GM12872 (cell line): ENCODE measurements around the gene KSR2.

Experiments used
- CTCF ChIP-seq: IDR thresholded peaks from 3 replicates; pipeline ENCODE4 v1.5.1; 2011; ENCODE audit warnings: low read depth, mild to moderate bottlenecking, low read length, moderate library complexity; ENCODE audit not compliant: insufficient read depth

The KSR2 gene

DNA sequence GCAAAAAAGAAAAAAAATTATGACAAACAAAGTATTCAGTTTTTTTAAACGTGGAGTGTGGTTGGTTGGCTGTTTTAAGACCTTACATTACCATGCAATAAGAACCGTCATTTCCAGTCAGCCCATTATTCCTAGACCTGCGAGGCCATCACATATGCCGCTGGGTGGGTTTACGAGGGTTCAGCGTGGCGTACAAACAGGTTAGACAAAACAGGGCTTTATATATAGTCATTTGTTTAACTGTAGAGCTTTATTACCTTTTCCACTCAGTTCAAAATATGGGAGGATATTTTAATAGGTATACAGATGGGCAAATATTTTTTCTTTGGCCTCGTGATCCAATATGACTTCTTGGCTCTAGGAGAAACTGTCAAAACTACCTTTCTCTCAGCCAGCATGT lies 67.2 kb downstream of the KSR2 start:
- no peak for TF ChIP-seq CTCF

GRCh38 chr12:117900561-117900960 lies 68.2 kb downstream of the KSR2 start:
- no peak for TF ChIP-seq CTCF

DNA sequence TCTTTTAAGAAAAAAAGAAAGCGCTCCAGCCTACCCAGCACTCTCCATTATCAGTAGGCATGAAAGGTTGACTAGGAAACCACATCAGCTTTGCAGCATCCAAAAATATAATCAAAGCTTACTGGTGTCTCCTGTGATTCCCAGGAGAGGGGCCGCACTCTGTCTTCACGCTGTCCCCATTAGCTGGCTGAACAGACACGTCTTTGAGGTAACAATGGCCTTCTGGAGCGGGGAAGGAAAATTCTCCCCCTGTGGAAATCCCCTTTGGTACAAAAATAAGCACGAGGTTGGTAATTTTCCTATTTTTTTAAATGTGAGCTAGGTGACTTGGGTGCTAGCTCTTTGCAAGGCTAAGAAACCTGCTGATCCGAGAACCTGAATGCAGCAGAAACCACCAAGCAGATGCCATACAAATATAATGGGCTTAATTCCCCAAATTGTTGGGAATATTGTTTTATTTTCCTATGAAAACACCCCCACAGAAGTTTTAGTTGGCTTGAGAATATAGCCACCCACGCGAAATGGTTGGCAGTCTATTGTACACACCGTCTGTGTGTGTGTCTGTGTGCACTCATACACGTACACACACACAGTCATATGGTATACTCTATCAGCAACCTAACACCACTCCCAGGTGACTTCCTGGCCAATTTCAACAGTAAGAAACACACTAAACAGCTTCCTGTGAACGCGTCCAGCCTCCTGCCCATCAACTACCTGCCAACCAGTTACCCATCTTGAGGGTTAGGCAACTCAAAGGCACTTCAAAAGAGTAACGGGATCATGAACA lies 71.2 kb downstream of the KSR2 start:
- TF ChIP-seq CTCF: no peak

GRCh38 chr12:117896009-117896408 lies 72.8 kb downstream of the KSR2 start:
- no peak for TF ChIP-seq CTCF

DNA sequence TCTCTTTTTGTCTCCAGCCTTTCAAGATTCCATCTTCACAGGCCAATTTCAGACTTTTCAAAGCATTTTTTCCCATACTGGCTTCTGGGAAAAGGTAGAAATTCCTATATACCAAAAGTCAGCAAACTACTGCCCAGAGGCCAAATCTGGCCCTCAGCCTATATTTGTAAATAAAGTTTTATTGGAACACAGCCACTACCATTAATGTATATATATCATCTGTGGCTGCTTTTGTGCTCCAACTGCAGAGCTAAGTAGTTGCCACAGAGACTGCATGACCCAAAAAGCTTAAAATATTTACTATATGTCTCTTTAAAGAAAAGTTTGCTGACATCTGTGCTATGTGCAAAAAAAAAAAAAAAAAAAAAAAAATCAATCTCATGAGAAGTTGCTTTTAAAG lies 76.3 kb downstream of the KSR2 start:
- TF ChIP-seq CTCF: no peak

DNA sequence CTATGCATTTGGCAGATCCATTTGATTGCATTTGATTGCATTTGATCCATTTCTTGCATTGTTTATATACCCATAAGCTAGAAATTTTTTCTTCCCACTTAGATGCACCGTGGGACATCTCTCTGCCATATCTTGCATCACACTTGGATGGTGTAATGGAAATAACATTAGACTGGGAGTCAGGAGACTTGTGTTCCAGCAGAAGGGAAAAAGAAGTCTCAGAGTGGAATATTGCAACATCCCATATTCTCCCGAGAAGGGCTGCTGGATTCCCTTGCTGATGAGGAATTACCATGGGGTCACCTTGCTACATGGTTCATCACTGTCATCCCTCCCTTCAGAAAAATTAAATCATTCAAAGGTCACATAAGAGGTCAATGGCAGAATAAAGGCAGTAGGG lies 78.1 kb downstream of the KSR2 start:
- no peak for TF ChIP-seq CTCF

DNA sequence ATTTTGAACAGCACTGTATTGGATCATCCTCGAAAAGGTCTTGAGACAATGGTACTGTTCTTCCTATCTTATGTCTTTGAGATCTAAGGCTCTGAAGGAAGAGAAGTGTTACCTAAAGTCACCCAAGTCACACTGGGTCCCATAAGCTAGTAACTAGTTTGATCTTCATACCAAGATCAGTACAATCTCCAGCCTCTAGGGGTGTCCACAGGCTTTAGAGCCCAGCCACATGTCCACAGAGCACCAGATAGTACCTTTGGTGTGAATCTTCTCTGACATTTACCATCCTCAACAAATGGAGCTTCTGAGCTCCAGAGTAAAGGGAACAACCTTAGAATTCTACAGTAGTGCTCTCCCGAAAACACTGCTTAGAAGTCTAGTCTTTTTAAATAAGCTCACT lies 78.7 kb downstream of the KSR2 start:
- peak; percentile 18; the same call in 1 of the 3 replicates for TF ChIP-seq CTCF
